PC-3 (cell line): Measurements from ENCODE around the gene SPRED1.
"Not testable (repeated sequence)": the region's sequence is repeated elsewhere in the genome, so short reads cannot be mapped to it uniquely, and the experiment has no call there.

Source experiments
- EZH2 ChIP-seq: fragments of 300-600 bp; sonication (generic); IDR thresholded peaks from one replicate; pipeline ENCODE4 v1.6.1; 2017; ENCODE audit warnings: antibody characterized with exemption, mild to moderate bottlenecking, low read length; ENCODE audit not compliant: unreplicated experiment
- TF ChIP-seq, protein P1 (sequence below): fragments of 300-600 bp; sonication (generic); conservative IDR thresholded peaks from 2 replicates; pipeline ENCODE4 v1.5.1; 2017; ENCODE audit warnings: antibody characterized with exemption, low read depth, mild to moderate bottlenecking, low read length

DNA sequence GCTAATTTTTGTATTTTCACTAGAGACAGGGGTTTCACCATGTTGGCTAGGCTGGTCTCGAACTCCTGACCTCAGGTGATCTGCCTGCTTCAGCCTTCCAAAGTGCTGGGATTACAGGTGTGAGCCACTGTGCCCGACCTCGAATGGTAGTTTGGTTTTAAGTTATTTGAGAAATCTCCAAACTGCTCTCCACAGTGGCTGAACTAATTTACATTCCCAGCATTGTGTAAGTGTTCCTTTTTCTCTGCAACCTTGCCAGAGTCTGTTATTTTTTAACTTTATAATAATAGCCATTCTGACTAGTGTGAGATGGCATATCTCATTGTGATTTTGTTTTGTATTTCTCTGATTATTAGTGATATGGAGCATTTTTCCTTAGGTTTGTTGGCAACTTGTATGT lies 19.8 kb downstream of the SPRED1 start:
- TF ChIP-seq, protein P1, sequence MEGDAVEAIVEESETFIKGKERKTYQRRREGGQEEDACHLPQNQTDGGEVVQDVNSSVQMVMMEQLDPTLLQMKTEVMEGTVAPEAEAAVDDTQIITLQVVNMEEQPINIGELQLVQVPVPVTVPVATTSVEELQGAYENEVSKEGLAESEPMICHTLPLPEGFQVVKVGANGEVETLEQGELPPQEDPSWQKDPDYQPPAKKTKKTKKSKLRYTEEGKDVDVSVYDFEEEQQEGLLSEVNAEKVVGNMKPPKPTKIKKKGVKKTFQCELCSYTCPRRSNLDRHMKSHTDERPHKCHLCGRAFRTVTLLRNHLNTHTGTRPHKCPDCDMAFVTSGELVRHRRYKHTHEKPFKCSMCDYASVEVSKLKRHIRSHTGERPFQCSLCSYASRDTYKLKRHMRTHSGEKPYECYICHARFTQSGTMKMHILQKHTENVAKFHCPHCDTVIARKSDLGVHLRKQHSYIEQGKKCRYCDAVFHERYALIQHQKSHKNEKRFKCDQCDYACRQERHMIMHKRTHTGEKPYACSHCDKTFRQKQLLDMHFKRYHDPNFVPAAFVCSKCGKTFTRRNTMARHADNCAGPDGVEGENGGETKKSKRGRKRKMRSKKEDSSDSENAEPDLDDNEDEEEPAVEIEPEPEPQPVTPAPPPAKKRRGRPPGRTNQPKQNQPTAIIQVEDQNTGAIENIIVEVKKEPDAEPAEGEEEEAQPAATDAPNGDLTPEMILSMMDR: not testable (repeated sequence)
- not testable (repeated sequence) for TF ChIP-seq EZH2
